SJCRH30 (cell line): ENCODE measurements around the gene HOXB5. TPM values are rescaled to one million over a fixed set of nuclear protein-coding genes. Genes with fewer than 3 reads are reported as not detected.

Source experiments
- DNase-seq, 2 experiments: peaks; one replicate each; pipeline ENCODE4 v3.0.0-alpha.2; 2015 to 2020
- H3K27ac ChIP-seq: fragments of 250-450 bp; sonication (Bioruptor Pico); 2 replicates; pipeline ENCODE4 v1.5.1; 2020; ENCODE audit warnings: mild to moderate bottlenecking, moderate library complexity
- H3K27me3 ChIP-seq: fragments of 250-450 bp; sonication (Bioruptor Pico); 2 replicates; pipeline ENCODE4 v1.5.1; 2020; ENCODE audit warnings: mild to moderate bottlenecking, moderate library complexity
- H3K36me3 ChIP-seq: fragments of 250-450 bp; sonication (Bioruptor Pico); 2 replicates; pipeline ENCODE4 v1.5.1; 2020; ENCODE audit warnings: mild to moderate bottlenecking, moderate library complexity
- H3K4me1 ChIP-seq: fragments of 250-450 bp; sonication (Bioruptor Pico); 2 replicates; pipeline ENCODE4 v1.5.1; 2020; ENCODE audit warnings: mild to moderate bottlenecking, moderate library complexity
- H3K4me3 ChIP-seq: fragments of 250-450 bp; sonication (Bioruptor Pico); 2 replicates; pipeline ENCODE4 v1.5.1; 2020; ENCODE audit warnings: mild to moderate bottlenecking, moderate library complexity
- H3K9me3 ChIP-seq: fragments of 250-450 bp; sonication (Bioruptor Pico); replicated peaks from 2 replicates; pipeline ENCODE4 v1.5.1; 2020; ENCODE audit warnings: mild to moderate bottlenecking, moderate library complexity
- total RNA-seq: library from RNA; depleted of rRNA; stranded (reverse); fragments of >200 nt; shearing (Covaris generic); gene quantifications from 2 replicates; pipeline ENCODE4 v1.2.3, GENCODE V29; 2014; rRNA removed

Gene HOXB5
- total RNA-seq = 0.51 and 0.61 TPM in 2 replicates

DNA sequence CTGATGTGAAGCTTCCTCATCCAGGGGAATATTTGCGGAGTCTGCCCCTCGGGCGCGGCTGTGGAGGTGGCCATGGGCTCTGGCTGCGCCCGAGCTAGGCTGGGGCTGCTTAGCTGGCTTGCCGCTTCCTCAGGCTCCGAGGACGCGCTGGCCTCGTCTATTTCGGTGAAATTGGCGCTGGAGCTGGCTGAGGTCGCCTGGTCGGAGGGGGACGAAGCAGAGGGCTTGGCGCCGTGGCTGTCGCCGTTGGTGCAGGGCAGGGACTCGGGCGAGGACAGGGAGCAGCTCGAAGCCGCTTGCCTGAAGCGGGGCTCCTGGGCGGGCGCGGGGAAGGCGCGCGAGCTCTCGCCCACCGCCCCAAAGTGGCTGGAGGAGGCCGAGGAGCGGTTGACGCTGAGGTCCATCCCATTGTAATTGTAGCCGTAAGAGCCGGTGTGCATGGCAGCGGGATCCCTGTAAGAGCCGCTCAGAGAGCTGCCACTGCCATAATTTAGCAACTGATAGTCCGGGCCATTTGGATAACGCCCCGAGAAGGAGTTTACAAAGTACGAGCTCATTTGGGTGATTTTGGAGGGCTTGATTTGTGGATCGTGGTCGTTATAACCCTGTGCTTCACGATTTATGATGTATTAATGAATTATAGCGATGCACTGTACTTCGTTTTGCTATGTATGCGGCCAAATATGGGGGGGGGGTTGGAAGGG lies at the start of gene HOXB5:
Gene HOXB5 (minus strand): TSS at position 654 of the 704 bp plus-strand sequence. CDS start 97 bp downstream, at position 557.
- Histone ChIP-seq H3K4me3 (peak within 1 kb of the TSS; percentile 63), H3K9me3 (no peaks in the 10 kb centered on the region), H3K27me3 (no peaks in the 10 kb centered on the region), H3K36me3 (peaks cover 2% of the 10 kb centered on the region; the same call in 1 of the 2 replicates), H3K27ac (peak within 1 kb of the TSS; percentile 7), H3K4me1 (peaks cover 8% of the 10 kb centered on the region)
- peak in 1 of 2 experiments; percentile 58 for DNase-seq

DNA sequence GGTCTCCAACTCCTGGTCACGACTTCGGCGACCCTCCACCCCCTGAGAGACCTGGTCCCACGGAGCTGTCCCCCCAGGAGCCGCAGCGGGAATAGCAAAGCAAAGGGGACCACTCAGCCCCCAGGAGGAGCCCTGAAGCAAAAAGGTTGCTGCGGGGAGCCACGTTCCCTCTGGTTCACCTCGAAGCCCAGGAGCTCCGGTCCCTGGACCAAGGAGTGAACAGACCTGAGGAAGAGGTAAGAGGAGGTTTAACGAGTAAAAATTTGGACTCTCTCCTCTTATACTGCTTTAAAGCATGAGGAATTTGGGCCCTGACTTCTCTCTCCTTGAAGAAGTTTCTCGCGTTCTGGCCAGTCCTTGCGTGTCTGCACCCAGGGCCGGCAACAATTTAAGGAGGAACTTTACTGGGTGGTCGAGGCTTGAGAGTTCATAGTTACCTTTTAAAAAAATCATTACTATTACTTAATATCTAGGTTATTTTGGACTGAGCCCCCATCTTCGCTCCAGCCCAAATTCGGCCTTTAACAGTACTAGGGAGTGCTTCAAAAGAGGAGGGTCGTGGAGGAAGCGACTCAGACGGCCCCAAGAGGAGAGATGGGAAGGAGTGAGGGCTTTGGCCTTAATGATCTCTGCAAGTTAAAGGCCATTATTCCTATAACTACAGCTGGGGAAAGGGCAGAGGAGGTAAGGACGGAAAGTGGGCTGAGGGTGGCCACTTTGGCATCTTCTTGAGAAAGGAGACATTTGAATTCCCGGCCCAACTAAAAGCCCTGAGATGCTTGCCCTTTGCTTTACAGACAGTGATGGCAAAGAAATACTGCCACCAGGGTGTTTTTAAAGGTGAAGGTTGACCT lies 49.5 kb upstream of the HOXB5 start:
- H3K4me1 ChIP-seq = no peaks in the 10 kb centered on the region
- H3K4me3 ChIP-seq = no peak overlapping the region
- peaks cover 14% of the 10 kb centered on the region for H3K27me3 ChIP-seq
- H3K36me3 ChIP-seq = no peaks in the 10 kb centered on the region
- no peak overlapping the region for H3K27ac ChIP-seq
- no peaks in the 10 kb centered on the region for H3K9me3 ChIP-seq
- no peak for DNase-seq

DNA sequence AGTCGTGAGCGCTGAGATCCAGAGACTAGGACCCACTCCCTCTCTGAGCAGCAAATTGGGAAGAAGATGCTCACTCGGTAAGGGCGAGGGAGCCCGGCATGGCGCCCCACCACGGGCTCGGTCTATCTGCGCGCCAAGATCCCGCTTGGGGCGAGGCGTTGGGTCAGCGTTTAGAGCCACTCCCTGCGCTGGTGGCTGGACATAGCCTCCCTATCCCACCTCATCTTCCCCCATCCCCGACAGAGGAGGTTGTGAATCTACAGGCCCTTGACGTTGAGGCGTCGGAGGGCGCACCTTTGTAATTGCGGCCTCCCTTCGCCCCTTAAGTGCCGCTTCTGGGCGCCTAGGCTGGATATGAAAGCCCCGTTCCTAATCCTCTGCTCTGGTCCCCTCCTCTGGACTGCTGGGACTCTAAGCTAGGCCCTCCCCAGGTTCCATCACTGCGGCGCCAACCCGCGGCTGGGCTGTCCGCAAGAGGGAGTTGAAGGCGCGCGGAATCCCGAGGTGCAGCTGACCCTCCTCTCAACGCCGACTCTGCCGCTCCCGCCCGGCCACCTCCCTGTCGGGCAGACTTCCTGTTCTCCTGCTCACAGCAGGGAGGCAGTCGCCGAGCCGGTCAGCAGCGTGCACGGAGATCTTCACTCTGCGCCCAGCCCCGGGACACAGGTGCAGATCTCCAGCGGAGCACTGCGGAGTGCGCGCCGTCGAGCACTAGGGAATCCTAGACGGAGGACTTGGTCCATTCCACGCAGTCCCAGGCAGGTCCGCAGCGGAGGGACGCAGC lies 48.7 kb upstream of the HOXB5 start:
- H3K27me3 ChIP-seq = peaks cover 21% of the 10 kb centered on the region

DNA sequence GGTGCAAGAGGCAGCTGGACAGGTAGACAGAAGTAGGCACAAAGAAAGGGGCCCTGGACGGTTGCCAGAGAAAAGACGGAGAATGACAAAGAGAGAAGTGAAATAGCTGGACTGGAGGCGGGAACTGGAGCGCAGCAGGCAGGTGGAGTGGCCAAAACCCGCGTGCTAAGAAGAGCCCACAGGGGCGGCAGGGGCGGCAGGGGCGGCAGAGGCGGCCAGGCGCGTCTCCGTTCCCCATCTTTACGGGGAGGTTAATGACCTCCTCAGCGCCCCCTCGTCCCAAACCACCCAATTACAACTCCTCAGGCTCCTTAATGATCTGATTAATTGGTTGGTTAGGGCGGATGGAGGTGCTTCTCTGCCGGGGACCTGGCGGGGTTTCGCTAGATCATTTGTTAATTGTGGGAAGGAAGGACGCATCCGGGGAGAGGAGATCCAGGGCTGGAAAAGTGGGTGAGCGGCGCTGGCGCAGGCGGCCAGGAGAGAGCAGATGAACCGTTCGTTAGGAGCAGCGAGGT lies 48.0 kb upstream of the HOXB5 start:
- Histone ChIP-seq H3K27ac (no peak overlapping the region), H3K9me3 (no peaks in the 10 kb centered on the region), H3K4me3 (no peak overlapping the region), H3K4me1 (peaks cover 3% of the 10 kb centered on the region; the same call in 1 of the 2 replicates), H3K27me3 (peaks cover 25% of the 10 kb centered on the region), H3K36me3 (no peaks in the 10 kb centered on the region)
- DNase-seq = no peak

More for the DNA sequence above, 48.7 kb upstream of the HOXB5 start:
- no peak for DNase-seq
- no peaks in the 10 kb centered on the region for H3K9me3 ChIP-seq
- no peak overlapping the region for H3K27ac ChIP-seq
- no peaks in the 10 kb centered on the region for H3K4me1 ChIP-seq
- no peak overlapping the region for H3K4me3 ChIP-seq
- H3K36me3 ChIP-seq = no peaks in the 10 kb centered on the region

DNA sequence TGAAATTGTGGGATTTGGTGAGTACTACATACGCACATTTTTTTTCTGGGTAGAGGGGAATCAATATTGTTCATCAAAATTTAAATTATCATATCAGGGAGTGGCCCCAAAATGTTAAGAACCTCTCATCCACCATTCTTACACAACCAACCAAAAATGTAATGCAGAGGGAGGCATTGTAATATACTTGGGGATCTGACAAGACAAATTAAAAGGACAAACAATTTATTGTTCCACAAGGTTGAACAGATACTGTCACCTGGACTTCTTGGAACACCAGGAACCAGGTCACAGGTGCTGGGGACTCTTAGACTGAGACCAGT lies 47.2 kb upstream of the HOXB5 start:
- no peaks in the 10 kb centered on the region for H3K36me3 ChIP-seq
- H3K9me3 ChIP-seq = no peaks in the 10 kb centered on the region
- peaks cover 29% of the 10 kb centered on the region for H3K27me3 ChIP-seq
- peaks cover 5% of the 10 kb centered on the region; the same call in 1 of the 2 replicates for H3K4me1 ChIP-seq
- no peak overlapping the region for H3K4me3 ChIP-seq
- no peak for DNase-seq
- H3K27ac ChIP-seq = no peak overlapping the region

DNA sequence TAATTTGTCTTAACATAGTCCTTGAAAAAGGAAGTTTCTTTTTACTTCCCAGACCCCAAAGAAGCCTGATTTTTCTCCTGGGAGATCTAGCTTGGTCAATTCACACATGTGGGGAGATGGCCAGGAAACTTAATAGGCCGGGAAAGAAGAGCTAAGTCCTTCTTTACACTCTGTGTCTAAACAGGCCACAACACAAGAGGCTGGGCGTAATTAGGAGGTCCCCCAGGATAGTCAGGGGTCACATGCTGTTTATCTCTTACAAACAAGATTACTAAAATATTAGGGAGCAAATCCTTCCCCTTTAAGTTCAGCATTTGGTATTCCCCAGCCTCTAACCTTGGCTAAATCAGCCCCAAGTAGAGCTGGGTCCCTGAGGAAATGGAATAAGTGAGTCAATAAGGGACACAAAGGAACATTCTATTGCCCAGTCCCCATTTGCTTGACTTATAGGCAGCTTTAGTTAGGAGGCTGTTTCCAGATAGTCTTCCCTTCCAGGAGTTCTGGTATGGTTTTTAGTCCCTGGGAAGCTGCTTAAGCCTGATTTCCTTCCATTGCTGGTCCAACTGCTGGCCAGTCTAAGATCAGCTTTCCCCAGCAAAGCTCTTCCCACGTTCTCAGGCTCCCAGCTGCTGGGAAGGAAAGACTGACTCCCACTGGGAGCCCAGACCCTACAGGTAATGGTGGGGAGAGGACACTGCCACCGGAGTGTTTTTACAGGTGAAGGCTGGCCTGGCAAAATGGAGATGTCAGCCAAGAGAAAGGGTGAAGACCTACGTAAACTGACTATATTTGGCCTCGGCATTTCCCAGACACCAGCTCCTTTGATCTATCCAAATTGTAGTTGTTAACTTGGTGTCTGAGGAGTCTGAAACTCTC lies 46.6 kb upstream of the HOXB5 start:
- no peak overlapping the region for H3K4me3 ChIP-seq
- peaks cover 30% of the 10 kb centered on the region for H3K27me3 ChIP-seq
- no peak for DNase-seq
- no peaks in the 10 kb centered on the region for H3K36me3 ChIP-seq
- no peaks in the 10 kb centered on the region for H3K9me3 ChIP-seq
- peaks cover 8% of the 10 kb centered on the region; the same call in 1 of the 2 replicates for H3K4me1 ChIP-seq
- no peak overlapping the region for H3K27ac ChIP-seq

DNA sequence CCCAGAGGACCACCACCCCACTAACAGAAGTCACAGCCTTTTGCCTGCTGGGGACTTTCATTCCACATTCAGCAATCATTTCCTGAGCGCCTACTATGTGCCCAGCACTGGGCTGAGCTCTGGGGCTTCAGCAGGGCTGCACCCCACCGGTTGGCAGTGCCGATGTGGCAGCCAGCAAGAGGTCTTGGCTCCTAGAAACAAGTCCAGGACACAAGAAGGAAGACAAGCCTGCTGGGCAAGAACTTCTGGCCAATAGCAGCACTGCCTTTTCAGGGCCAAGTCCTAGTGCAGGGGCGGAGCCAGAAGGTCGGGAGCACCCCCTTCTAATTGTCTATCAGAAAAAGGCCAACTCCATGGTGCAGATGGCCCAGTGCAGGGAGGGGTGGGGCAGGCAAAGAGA lies 45.6 kb upstream of the HOXB5 start:
- Histone ChIP-seq H3K4me1 (peaks cover 8% of the 10 kb centered on the region; the same call in 1 of the 2 replicates), H3K4me3 (no peak overlapping the region), H3K27ac (no peak overlapping the region), H3K36me3 (no peaks in the 10 kb centered on the region), H3K9me3 (no peaks in the 10 kb centered on the region), H3K27me3 (peaks cover 30% of the 10 kb centered on the region)
- DNase-seq = no peak

DNA sequence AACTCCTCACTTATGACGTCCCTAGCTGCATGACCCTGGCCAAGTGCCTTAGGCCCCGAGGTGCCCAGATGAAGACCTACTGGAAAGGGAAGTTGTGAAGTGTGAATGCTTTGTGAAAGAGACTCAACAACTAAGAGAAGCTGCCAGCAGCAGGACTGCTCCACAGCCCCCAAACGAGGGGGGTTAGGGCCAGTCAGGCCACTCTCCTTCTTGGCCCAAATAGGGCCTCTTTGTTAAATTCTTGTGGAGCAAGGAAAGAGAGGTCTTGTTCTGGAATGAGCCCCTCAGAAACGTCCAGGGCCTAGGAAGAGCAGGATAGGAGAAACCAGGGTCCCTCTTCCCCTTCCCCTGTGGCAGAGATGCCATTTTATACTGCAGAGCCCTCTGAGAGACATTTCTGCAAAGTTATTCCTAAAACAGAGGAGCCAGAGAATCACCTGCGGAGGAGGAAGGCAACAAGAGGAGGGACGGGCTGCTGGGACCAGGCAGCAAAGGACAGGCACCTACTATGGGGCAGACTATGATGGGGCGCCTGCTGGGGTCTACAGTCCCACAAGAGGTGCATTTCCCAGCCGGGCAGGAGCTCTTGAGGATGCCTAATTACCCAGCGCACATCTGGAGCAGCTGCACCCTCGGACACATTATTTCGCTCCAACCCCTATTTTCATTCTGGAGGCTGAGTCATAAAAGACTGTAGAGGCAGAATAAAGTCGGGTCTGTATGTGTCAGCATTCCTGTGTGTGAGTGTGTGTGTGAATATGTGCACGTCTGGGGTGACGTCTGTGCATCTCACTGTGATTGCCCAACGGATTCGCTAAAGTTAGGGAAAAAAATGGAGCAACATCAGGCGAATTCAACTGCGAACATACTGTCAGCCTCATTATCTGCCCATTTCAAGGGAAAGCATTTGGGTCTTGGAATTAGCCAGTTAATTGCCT lies 44.0 kb upstream of the HOXB5 start:
- peaks cover 26% of the 10 kb centered on the region for H3K27me3 ChIP-seq

DNA sequence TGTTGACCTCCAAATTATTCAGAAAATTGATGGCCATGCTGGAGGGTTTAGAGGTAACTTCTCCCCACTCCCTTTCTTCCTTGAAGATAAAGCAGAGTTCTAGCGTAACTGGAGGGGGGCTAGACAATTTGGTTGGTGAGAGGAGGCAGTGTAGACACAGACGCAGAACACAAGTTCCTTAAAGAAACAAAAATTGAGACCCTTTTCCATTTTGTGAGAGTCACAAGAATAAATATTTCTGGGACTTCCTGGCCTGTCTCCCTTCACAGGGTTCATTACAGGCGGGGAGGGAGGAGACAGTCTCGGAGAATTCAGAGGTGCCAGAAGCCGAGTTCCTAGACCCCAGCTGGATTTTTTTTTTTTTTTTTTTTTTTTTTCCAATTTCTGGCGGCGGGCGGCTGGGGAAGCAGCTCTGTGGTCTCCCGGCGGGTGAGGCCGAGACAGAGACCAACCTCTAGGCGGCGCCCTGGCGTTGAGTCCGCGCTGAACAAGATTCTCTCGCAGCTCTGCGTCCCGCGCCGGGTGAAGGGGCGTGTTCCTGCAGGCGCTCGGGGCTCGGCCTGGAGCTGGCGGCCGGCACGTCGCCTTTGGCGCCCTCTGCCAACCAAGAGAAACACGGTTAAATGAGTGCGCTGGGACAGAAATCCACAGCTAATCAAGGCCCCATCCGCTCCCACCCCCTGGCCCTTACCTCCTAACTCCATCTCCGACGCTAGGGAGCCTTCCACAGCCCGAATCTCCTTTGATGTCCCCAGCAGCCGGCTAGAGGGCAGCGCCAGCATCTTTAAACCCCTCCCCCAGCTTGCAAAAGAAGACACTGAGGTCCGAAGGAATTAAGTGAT lies 42.8 kb upstream of the HOXB5 start:
- H3K27me3 ChIP-seq = peaks cover 26% of the 10 kb centered on the region
- H3K9me3 ChIP-seq = no peaks in the 10 kb centered on the region
- H3K4me1 ChIP-seq = peaks cover 8% of the 10 kb centered on the region; the same call in 1 of the 2 replicates
- H3K27ac ChIP-seq = no peak overlapping the region
- no peaks in the 10 kb centered on the region for H3K36me3 ChIP-seq
- peak; percentile 95 to 97 for DNase-seq
- peak overlapping the region; percentile 40 for H3K4me3 ChIP-seq

More for the DNA sequence above, 44.0 kb upstream of the HOXB5 start:
- Histone ChIP-seq H3K4me3 (no peak overlapping the region), H3K36me3 (no peaks in the 10 kb centered on the region), H3K9me3 (no peaks in the 10 kb centered on the region), H3K4me1 (peaks cover 8% of the 10 kb centered on the region; the same call in 1 of the 2 replicates), H3K27ac (no peak overlapping the region)
- no peak for DNase-seq

DNA sequence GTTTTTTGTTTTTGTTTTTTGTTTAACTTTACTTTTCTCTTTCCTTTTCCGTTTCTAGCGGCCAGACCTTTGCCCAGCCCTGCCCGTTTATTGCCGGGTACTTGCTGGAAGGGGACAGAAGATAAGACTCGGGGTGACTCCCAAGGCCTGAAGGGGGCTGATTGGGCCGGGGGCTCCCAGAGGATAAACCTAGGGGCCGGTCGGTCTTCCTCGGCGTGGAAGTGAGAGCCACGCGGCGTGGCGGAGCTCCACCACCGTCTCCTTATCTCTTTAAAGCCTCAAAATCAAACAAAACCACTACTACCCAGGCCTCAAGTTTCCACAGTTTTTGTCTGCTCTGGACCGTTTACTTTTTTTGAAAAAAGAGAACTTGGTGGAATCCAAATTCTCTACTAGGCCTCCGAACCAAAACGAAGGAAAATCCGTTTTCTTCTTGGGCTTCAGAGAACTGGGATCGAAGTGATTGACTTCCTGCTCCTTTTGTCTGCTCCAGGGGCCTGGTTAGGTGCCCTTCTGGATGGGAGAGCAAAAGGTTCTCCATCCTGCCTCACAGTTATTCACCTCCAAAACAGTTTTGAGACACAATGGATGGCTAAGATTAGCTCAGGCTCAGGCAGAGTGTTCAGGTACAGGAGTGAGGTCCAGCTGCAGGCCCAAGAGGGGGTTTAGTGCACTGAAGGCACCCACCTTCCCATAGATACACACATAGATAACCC lies 41.1 kb upstream of the HOXB5 start:
- Histone ChIP-seq H3K27ac (no peak overlapping the region), H3K4me3 (no peak overlapping the region), H3K4me1 (peaks cover 8% of the 10 kb centered on the region; the same call in 1 of the 2 replicates), H3K9me3 (no peaks in the 10 kb centered on the region), H3K27me3 (peaks cover 31% of the 10 kb centered on the region), H3K36me3 (no peaks in the 10 kb centered on the region)
- DNase-seq = no peak

DNA sequence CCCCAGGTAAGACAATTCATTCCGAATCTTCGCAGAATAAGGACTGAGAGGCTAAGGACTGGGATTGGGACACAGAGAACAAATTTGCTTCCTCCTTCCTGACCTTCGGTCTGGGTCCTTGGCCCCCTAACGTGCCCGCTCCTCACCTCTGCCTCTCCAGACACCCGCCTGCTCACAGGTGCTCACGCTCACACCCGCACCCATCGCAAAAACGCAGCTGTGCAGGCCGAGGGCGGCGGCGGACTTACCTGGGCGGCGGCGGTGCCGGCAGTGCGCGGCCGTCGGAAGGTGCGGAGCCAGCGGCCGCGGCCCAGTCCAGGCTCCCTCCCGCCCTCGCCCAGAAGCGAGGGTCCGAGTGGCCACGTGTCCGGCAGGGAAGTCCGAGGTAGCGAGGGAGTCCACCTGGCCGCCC lies 39.7 kb upstream of the HOXB5 start:
- Histone ChIP-seq H3K9me3 (no peaks in the 10 kb centered on the region), H3K4me1 (peaks cover 8% of the 10 kb centered on the region; the same call in 1 of the 2 replicates), H3K27ac (no peak overlapping the region), H3K27me3 (peaks cover 21% of the 10 kb centered on the region; the same call in 1 of the 2 replicates), H3K4me3 (no peak overlapping the region), H3K36me3 (no peaks in the 10 kb centered on the region)
- DNase-seq = no peak
